Vagina (tissue), 2 donors: ENCODE results near the gene AREL1. TPM values are rescaled to one million over a fixed set of nuclear protein-coding genes. Genes with fewer than 3 reads are reported as not detected.
A peak's percentile ranks its signal among the peaks of the same experiment; 100 is the strongest.

Experiments
- DNase-seq, 2 donors: peaks; one replicate each; pipeline ENCODE4 v3.0.0-alpha.2; 2017; ENCODE audit errors: extremely low spot score in 2 of 2
- H3K27ac ChIP-seq: fragments of 200-600 bp; sonication (generic); one replicate; pipeline ENCODE4 v1.5.1; 2019
- H3K27me3 ChIP-seq: fragments of 200-600 bp; sonication (generic); one replicate; pipeline ENCODE4 v1.5.1; 2019
- H3K36me3 ChIP-seq, 2 donors: fragments of 200-600 bp; sonication (generic); one replicate each; pipeline ENCODE4 v1.5.1; 2017 to 2019
- H3K4me1 ChIP-seq: fragments of 200-600 bp; sonication (generic); one replicate; pipeline ENCODE4 v1.5.1; 2019
- H3K4me3 ChIP-seq, 2 donors: fragments of 200-600 bp; sonication (generic); 1 replicate in 1 of 2; 2 replicates in 1 of 2; pipeline ENCODE4 v1.5.1; 2016 to 2019
- H3K9me3 ChIP-seq: fragments of 200-600 bp; sonication (generic); one replicate; pipeline ENCODE4 v1.5.1; 2019
- CTCF ChIP-seq, 3 experiments: fragments of 450-650 bp in 2 of 3; fragments of 200-600 bp in 1 of 3; sonication (generic) in 1 of 3; IDR thresholded peaks; one replicate each; pipeline ENCODE4 v1.5.1; 2017 to 2019; ENCODE audit warnings: antibody characterized with exemption in 3 of 3, mild to moderate bottlenecking in 2 of 3, moderate library complexity in 2 of 3
- POLR2A ChIP-seq, 2 donors: fragments of 450-650 bp; IDR thresholded peaks; one replicate each; pipeline ENCODE4 v1.6.1; 2017; ENCODE audit warnings: antibody characterized with exemption in 2 of 2, mild to moderate bottlenecking in 2 of 2, moderate library complexity in 2 of 2
- POLR2AphosphoS5 ChIP-seq, 2 donors: sonication (generic); formaldehyde crosslinking; IDR thresholded peaks; one replicate each; pipeline ENCODE4 v1.9.0; 2017; ENCODE audit warnings: antibody characterized with exemption in 2 of 2, mild to moderate bottlenecking in 2 of 2, low read depth in 1 of 2; ENCODE audit not compliant: insufficient read depth in 1 of 2
- intact Hi-C: fragments of 100-400 bp; cut with DNase I; formaldehyde crosslinking; loops from one replicate; pipeline ENCODE4 v1.15.1; 2023
- total RNA-seq: library from RNA; depleted of rRNA; stranded (reverse); fragments of >200 nt; gene quantifications from one replicate; pipeline ENCODE4 v1.2.3, GENCODE V29; 2016

Gene AREL1
- total RNA-seq, 1 donor from 2014 or later = 32.7 TPM

- TF ChIP-seq POLR2A (IDR thresholded peaks at IDR 0.05) (no peak), POLR2AphosphoS5 (IDR thresholded peaks at IDR 0.05; ENCODE audit: insufficient read depth in 1 of 2, low read depth in 1 of 2) (no peak), CTCF (IDR thresholded peaks at IDR 0.05) (no peak)
- Histone ChIP-seq H3K27me3 (no peaks in the 10 kb centered on the region), H3K4me3 (no peak overlapping the region), H3K4me1 (no peaks in the 10 kb centered on the region), H3K27ac (no peak overlapping the region), H3K36me3 (peaks cover 0 to 56% of the 10 kb centered on the region in 2 donors), H3K9me3 (no peaks in the 10 kb centered on the region)
- no peak for DNase-seq
- intact Hi-C loops = no loop called here
Measured at GRCh38 chr14:74732387-74732786, 19.5 kb upstream of the AREL1 start.

GRCh38 chr14:74723134-74723533, 10.3 kb upstream of the AREL1 start:
- intact Hi-C loops = no loop called here
- no peaks in the 10 kb centered on the region for H3K27me3 ChIP-seq
- DNase-seq = no peak
- TF ChIP-seq CTCF (IDR thresholded peaks at IDR 0.05) = no peak
- TF ChIP-seq POLR2AphosphoS5 (IDR thresholded peaks at IDR 0.05; ENCODE audit: insufficient read depth in 1 of 2, low read depth in 1 of 2) = no peak
- TF ChIP-seq POLR2A (IDR thresholded peaks at IDR 0.05) = no peak
- no peak overlapping the region for H3K4me3 ChIP-seq
- no peaks in the 10 kb centered on the region for H3K4me1 ChIP-seq
- H3K9me3 ChIP-seq = no peaks in the 10 kb centered on the region
- H3K36me3 ChIP-seq = peaks cover 0 to 32% of the 10 kb centered on the region in 2 donors
- no peak overlapping the region for H3K27ac ChIP-seq

GRCh38 chr14:74720526-74720925, 7.6 kb upstream of the AREL1 start:
- no peaks in the 10 kb centered on the region for H3K4me1 ChIP-seq
- no peak for DNase-seq

GRCh38 chr14:74713395-74713735, 485 bp upstream of the AREL1 start:
- intact Hi-C loops = loop anchor here (5.0 kb wide), 1 partner anchor 101 kb away; the partner anchor contains the start of gene LTBP2
- TF ChIP-seq CTCF (IDR thresholded peaks at IDR 0.05) = no peak
- TF ChIP-seq POLR2AphosphoS5 (IDR thresholded peaks at IDR 0.05; ENCODE audit: insufficient read depth in 1 of 2, low read depth in 1 of 2) = no peak
- Histone ChIP-seq H3K27me3 (no peaks in the 10 kb centered on the region), H3K4me3 (peak overlapping the region; percentile 51 to 67), H3K4me1 (peaks cover 35% of the 10 kb centered on the region), H3K36me3 (peaks cover 0 to 20% of the 10 kb centered on the region in 2 donors), H3K9me3 (no peaks in the 10 kb centered on the region), H3K27ac (peak overlapping the region; percentile 71)
- DNase-seq = no peak

More at GRCh38 chr14:74720526-74720925, 7.6 kb upstream of the AREL1 start:
- Histone ChIP-seq H3K36me3 (peaks cover 0 to 51% of the 10 kb centered on the region in 2 donors), H3K27ac (no peak overlapping the region), H3K4me3 (no peak overlapping the region), H3K9me3 (no peaks in the 10 kb centered on the region), H3K27me3 (no peaks in the 10 kb centered on the region)
- intact Hi-C loops = no loop called here
- TF ChIP-seq CTCF (IDR thresholded peaks at IDR 0.05) = no peak
- no peak for TF ChIP-seq POLR2AphosphoS5 (IDR thresholded peaks at IDR 0.05; ENCODE audit: insufficient read depth in 1 of 2, low read depth in 1 of 2)
- TF ChIP-seq POLR2A (IDR thresholded peaks at IDR 0.05) = no peak

GRCh38 chr14:74711651-74712050, 1.2 kb downstream of the AREL1 start:
- TF ChIP-seq POLR2A (IDR thresholded peaks at IDR 0.05) (no peak), POLR2AphosphoS5 (IDR thresholded peaks at IDR 0.05; ENCODE audit: insufficient read depth in 1 of 2, low read depth in 1 of 2) (no peak), CTCF (IDR thresholded peaks at IDR 0.05) (no peak)
- H3K9me3 ChIP-seq = no peaks in the 10 kb centered on the region
- no peak overlapping the region for H3K4me3 ChIP-seq
- no peaks in the 10 kb centered on the region for H3K27me3 ChIP-seq
- DNase-seq = no peak
- peaks cover 0 to 9% of the 10 kb centered on the region in 2 donors for H3K36me3 ChIP-seq
- intact Hi-C loops = loop anchor here (5.0 kb wide), 1 partner anchor 99 kb away; the partner anchor contains the start of gene LTBP2
- H3K4me1 ChIP-seq = peaks cover 35% of the 10 kb centered on the region
- H3K27ac ChIP-seq = no peak overlapping the region
